Right ventricle myocardium inferior (tissue), 1 donor: ENCODE measurements around the gene ACTR3. TPM values are rescaled to one million over a fixed set of nuclear protein-coding genes. Genes with fewer than 3 reads are reported as not detected.
"Not testable (repeated sequence)": the region's sequence is repeated elsewhere in the genome, so short reads cannot be mapped to it uniquely, and the experiment has no call there.

ENCODE experiments used
- ATAC-seq: fragments of 200-7000 bp; cut with Tn5 transposase; one replicate; pipeline ENCODE4 v1.9.1; 2020; ENCODE audit warnings: mild to moderate bottlenecking, moderate library complexity
- DNase-seq: peaks from one replicate; pipeline ENCODE4 v3.0.0; 2021; ENCODE audit errors: missing footprints
- intact Hi-C: fragments of 100-400 bp; cut with DNase I; formaldehyde crosslinking; loops from one replicate; pipeline ENCODE4 v1.11.0; 2022
- long read RNA-seq: library from polyadenylated mRNA; unstranded; transcript quantifications from one replicate; pipeline ENCODE4 v2.0.0, GENCODE V29; 2021
- total RNA-seq: library from RNA; stranded (reverse); fragmentation: NEBNext Ultra II Directional; extraction: Animal tissue kit (Norgen Biotek cat#: 25700); gene quantifications from one replicate; pipeline ENCODE4 v1.2.1, GENCODE V29; 2021
- donor health status: DM: no; HTN: yes; CAD: no; lungs with severe emphysema.

The ACTR3 gene
- 115 TPM for total RNA-seq
- long read RNA-seq, full-length matches to known transcripts: 15 of 16 reads
- long read RNA-seq, partial matches to known transcripts: 1 of 16 reads
- long read RNA-seq, other reads (novel, unspliced or antisense): 0 of 16 reads

DNA sequence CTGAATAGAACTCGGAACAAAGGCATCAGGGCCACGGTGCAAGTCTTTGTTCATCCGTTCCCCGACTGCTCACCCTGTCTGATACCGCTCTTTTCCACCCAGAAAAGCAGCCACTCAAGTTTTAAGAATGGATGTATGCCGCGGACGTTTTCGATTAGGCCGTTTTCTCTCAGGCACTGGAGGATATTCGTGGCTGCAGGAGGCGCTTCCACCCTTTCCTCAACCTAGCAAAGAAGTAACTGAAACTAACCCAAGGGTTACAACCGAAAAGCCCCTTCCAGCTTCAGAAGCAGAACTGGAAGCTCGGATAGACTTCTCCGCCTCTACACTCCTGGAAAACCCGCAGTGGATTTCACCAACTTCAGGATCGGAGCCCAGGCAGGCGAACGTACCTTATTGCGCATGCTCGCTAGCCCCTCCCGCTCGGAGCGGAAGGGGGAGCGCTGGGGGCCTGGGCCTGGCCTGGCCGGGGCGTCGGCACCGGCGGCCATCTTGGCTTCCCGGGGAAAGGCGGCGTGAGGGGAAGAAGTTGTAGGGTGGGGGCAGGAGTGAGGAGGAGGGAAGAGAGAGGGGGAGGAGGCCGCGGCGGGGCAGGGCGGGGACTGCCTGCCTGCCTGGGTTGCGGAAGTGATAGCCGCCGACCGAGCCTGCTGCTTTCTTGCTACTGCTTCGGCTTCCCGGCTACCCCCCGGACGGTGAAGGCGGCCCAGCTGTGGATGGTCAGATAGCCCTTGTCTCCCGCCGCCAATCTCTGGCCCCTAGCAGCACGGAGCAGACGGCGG, at the start of gene ACTR3:
Gene ACTR3, plus strand, starts transcription at position 619 of the 782 bp plus-strand sequence. CDS start 191 bp downstream, outside the sequence.
- ATAC-seq (peak; percentile 99), DNase-seq (peak; percentile 98)
- intact Hi-C loops: loop anchor here (1.0 kb wide), 1 partner anchor 133 kb away; the partner anchor contains the start of gene SLC35F5

DNA sequence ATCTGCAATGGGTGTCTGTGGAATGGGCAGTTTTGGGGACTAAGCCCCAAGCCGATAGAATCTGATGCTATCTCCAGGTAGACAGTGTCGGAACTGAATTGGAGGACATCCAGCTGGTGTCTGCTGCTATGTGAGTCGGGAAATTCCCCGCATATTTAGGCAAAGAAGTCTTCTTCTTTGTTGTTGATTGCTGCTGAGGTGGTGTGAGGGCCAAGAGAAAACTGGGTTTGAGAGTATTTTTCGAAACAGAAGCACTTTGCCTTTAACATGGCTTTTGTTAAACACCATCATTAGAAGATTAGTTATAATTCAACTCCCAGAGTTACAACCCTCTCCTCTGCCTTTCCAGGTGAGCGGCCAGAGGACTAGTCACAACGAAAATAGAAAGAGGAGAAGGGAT, 49.4 kb upstream of the ACTR3 start:
- intact Hi-C loops: no loop called here
- no peak for ATAC-seq

GRCh38 chr2:113842919-113843736, 46.8 kb upstream of the ACTR3 start:
- DNase-seq (no peak), ATAC-seq (no peak)
- intact Hi-C loops: no loop called here

More for the DNA sequence above, 49.4 kb upstream of the ACTR3 start:
- no peak for DNase-seq

- ATAC-seq, intact Hi-C loops, DNase-seq: not testable (repeated sequence)
These were observed 46.2 kb upstream of the ACTR3 start for GRCh38 chr2:113843737-113844050.

DNA sequence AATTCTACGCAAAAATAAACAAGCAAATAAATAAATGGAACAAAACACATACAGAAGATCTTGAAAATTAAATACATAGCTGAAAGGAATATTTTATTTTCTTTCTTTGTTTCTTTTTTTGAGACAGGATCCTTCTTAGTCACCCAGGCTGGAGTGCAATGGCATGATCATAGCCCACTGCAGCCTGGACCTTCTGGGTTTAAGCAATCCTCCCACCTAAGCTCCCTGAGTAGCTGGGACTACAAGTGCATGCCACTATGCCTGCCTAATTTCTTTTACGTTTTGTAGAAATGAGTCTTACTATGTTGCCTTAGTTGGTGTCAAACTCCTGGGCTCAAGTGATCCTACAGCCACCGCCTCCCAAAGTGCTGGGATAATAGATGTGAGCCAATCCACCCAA, 44.6 kb upstream of the ACTR3 start:
- ATAC-seq: no peak
- intact Hi-C loops: no loop called here
- DNase-seq: no peak

- ATAC-seq, intact Hi-C loops, DNase-seq: not testable (repeated sequence)
These were observed 44.1 kb upstream of the ACTR3 start for GRCh38 chr2:113845796-113846195.

DNA sequence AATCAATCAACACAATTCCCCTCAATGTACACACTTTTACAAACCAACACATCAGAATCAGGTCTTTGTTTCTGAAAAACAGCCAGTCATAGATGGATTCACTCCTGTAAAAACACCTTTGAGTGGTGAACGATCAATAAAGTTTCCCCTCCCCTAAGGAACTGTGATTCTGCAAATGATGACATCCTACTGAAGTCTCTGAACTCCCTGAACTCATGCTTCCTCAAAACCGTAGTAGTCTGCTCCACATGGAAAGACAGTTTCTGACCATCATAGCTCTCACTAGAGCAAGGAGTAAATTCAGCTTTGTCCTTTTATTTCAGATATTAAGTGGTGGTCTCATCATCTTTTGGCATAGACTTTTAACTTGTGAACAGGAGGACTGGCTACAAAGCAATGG, 43.5 kb upstream of the ACTR3 start:
- intact Hi-C loops: no loop called here
- DNase-seq: no peak
- ATAC-seq: no peak

- DNase-seq (no peak), ATAC-seq (no peak)
- intact Hi-C loops: no loop called here
These were observed 42.7 kb upstream of the ACTR3 start for GRCh38 chr2:113847144-113847543.

- DNase-seq: no peak
- no peak for ATAC-seq
- intact Hi-C loops: no loop called here
These were observed 41.0 kb upstream of the ACTR3 start for GRCh38 chr2:113848758-113849415.

GRCh38 chr2:113850687-113851086, 39.2 kb upstream of the ACTR3 start:
- ATAC-seq (no peak), DNase-seq (no peak)
- intact Hi-C loops: no loop called here

- DNase-seq (no peak), ATAC-seq (peak; percentile 92)
- intact Hi-C loops: no loop called here
These were observed 38.2 kb upstream of the ACTR3 start for GRCh38 chr2:113851640-113852039.

- ATAC-seq (no peak), DNase-seq (no peak)
- intact Hi-C loops: no loop called here
These were observed 35.7 kb upstream of the ACTR3 start for GRCh38 chr2:113854208-113854607.

GRCh38 chr2:113854970-113855740, 34.7 kb upstream of the ACTR3 start:
- no peak for ATAC-seq

GRCh38 chr2:113857464-113857863, 32.4 kb upstream of the ACTR3 start:
- DNase-seq (no peak), ATAC-seq (no peak)

More at GRCh38 chr2:113854970-113855740, 34.7 kb upstream of the ACTR3 start:
- intact Hi-C loops: no loop called here
- DNase-seq: no peak

DNA sequence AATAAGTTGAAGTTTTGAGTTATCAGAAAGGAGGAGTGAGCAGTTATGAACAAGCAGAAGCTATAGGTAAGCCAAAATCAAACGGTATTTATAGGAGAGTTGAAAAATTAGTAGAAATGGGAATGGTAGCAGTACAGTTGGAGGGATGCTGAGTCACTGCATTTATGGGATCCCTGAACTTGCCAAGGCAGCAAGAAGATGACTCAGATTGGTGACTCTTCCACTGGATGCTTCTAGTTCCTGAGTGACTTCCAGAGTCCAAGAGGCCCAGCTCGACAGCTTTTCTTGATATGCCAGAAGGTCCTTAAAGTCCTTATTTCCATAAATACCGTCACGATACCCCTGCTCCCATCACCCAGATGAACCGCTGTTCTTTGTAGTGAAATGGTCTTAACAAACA, 31.1 kb upstream of the ACTR3 start:
- no peak for ATAC-seq
- no peak for DNase-seq
- intact Hi-C loops: no loop called here

More at GRCh38 chr2:113857464-113857863, 32.4 kb upstream of the ACTR3 start:
- intact Hi-C loops: no loop called here

GRCh38 chr2:113861740-113862139, 28.1 kb upstream of the ACTR3 start:
- intact Hi-C loops: no loop called here
- no peak for DNase-seq
- ATAC-seq: no peak

- no peak for ATAC-seq
- no peak for DNase-seq
- intact Hi-C loops: no loop called here
These were observed 26.7 kb upstream of the ACTR3 start for GRCh38 chr2:113863144-113863543.

- DNase-seq: no peak
- intact Hi-C loops: no loop called here
- no peak for ATAC-seq
These were observed 22.3 kb upstream of the ACTR3 start for GRCh38 chr2:113867571-113867970.

GRCh38 chr2:113869253-113869652, 20.6 kb upstream of the ACTR3 start:
- ATAC-seq: no peak
- no peak for DNase-seq
- intact Hi-C loops: no loop called here
